Embryonic facial prominence (tissue), 1 donor: ENCODE measurements around the gene TRIM24.
"Not testable (repeated sequence)": the region's sequence is repeated elsewhere in the genome, so short reads cannot be mapped to it uniquely, and the experiment has no call there.

Source experiments
- DNase-seq: peaks from one replicate; pipeline ENCODE4 v3.0.0-alpha.2; 2016; ENCODE audit errors: extremely low spot score

The TRIM24 gene

GRCh38 chr7:138460649-138461607 lies 869 bp downstream of the TRIM24 start:
- DNase-seq: peak; percentile 36

GRCh38 chr7:138463291-138463618 lies 3.2 kb downstream of the TRIM24 start:
- not testable (repeated sequence) for DNase-seq

DNA sequence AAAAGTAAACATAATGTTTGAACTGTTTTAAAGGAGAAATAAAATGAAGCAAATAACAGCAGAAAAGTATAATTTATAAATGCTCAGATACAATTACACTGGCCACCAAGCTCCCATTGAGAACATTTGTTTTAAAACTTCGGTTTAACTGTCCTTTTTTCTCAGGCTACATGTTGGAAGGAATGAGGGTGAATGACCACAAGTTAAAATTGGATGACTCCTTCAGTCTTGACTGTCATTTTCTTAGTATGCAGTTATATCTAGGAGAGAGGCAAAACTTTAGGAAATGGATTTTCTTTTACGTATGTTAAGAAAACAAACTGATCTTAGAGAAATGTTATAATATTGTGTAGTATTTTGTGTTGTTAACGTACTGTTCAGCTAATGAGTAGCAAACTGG lies 5.0 kb downstream of the TRIM24 start:
- DNase-seq: no peak

DNA sequence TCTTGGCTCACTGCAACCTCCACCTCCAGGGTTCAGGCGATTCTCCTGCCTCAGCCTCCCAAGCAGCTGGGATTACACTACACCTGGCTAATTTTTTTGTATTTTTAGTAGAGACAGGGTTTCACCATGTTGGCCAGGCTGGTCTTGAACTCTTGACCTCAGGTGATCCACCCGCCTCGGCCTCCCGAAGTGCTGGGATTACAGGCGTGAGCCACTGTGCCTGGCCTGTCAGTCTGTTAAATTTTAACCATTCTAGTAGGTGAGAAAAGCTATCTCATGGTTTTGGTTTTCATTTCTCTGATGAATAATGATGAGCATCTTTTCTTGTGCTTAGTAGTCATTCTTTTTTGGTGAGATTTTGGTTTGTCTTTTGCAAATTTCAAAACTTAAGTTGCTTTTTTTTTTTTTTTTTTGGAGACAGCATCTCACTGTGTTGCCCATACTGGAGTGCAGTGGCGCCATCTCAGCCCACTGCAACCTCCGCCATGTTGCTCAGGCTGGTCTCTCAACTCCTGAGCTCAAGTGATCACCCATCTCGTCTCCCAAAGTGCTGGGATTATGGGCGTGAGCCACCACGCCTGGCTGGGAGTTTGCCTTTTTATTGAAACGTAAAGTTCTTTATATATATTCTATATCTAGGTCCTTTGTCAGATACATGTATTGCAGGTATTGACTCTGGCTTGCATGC lies 6.2 kb downstream of the TRIM24 start:
- DNase-seq: not testable (repeated sequence)

GRCh38 chr7:138468244-138469123 lies 8.4 kb downstream of the TRIM24 start:
- DNase-seq: no peak

DNA sequence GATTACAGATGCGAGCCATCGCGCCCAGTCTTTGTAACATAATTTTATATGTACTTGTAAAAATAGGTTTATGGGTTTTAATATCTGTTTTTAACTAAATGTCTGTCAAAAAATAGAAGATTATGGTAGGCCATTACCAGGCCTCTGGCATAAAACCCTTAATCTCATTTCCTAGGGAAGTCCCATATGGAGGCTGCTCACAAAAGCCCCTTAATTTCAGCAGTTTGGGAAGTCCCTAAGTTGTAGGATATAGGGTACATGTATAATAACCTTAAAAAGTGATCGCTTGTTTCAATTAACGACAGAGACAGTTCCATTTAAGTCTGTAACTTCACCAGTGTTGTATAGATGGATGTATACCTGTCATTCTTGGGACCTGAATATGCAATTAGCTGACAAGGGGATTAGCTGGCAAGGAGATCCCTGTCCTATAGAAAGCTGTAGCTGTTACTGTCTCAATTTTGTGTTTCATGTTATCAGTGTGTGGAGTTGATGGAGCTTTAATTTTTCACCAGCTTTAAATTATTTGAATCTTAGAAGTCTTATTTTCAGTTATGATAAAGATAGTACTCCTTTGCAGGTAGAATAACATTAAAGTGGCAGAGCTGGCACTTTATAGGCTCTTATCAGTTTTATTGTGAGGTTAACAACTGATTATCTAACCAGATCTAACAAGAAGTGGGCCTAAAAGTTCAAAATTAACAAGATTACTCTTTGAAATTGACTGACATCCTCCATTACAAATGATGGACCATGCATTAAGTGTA lies 10.5 kb downstream of the TRIM24 start:
- no peak for DNase-seq

DNA sequence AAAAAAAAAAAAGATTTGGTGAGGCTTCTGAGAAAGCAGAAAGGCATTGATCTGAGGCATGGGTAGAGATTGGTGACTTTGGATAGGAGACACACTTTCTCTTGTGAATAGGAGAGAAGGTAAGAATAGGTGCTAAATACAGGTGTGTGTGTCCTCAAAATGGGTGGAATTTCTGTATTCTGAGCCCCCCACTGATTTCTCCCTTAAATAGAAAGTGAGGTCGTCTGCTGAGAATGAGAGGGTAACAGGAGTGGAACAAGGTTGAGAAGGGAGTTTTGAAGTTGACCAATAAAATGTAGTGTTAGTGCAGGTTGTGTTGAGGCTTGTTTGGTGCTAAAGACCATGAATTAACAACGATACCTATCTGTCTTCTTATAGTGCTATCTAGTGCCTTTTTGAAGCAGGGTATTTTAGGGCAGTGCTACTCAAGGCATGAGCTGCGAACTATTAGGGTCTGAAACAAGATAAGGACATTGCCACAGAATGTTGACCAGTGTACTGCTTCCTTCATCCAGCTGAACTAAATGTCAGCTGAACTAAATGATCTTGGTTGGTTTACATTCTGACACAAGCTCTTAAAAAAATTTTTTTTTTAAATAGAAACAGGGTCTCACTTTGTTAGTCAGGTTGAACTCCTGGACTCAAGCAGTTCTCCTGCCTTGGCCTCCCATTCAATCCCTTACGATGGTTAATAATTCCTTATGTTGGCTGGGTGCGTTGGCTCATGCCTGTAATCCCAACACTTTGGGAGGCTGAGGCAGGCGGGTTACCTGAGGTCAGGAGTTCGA lies 12.4 kb downstream of the TRIM24 start:
- DNase-seq: no peak

DNA sequence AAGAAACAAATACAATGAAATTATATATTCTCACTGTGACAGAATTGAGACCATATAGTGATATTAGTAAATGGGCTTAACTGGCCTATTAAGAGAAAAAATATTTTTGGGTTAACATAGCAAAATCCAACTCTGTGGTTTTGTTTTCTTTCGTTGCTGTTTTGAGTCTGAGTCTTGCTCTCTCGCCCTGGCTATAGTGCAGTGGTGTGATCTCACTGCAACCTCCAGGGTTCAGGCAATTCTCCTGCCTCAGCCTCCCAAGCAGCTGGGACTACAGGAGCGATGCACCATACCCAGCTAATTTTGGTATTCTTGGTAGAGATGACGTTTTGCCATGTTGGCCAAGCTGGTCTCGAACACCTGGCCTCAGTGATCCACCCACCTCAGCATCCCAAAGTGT lies 15.3 kb downstream of the TRIM24 start:
- no peak for DNase-seq

DNA sequence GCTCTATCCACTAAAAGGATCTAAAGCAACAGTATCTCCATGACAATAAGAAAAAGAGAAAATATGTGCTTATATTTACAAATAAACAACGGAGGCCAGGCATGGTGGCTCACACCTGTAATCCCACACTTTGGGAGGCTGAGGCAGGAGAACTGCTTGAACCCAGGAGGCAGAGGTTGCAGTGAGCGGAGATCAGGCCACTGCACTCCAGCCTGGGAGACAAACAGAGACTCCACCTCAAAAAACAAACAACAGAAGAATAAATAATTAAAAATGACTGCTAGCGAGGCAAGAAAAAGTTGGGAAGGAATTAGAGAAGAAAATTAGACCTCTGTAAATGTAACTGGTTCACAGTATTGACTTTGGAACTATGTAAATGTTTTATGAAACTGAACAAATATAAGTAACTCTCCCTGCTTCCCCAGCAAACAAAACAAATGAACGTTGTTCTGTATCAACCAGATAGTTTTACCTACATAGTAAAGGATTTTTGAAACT lies 17.1 kb downstream of the TRIM24 start:
- no peak for DNase-seq

- no peak for DNase-seq
These were observed 17.5 kb downstream of the TRIM24 start for GRCh38 chr7:138477581-138477980.

DNA sequence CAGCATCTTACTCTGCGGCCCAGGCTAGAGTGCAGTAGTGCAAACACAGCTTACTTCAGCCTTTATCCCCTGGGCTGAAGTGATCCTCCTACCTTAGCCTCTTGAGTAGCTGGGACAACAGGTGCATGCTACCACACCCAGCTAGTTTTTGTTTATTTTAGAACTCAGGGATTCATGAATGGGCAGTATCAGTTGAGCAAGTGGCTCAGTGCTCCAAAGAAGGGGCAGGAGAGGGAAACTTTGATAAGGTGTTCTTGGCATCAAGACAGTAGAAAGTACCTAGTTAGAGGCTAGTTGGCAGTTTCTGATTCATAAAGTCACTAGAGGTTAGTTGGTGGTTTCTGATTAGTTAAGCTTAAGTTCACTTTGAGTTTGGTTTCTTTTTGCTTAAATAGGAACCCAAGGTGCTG lies 18.4 kb downstream of the TRIM24 start:
- no peak for DNase-seq

GRCh38 chr7:138480527-138480926 lies 20.5 kb downstream of the TRIM24 start:
- no peak for DNase-seq

- DNase-seq: no peak
These were observed 21.7 kb downstream of the TRIM24 start for GRCh38 chr7:138481447-138482380.

DNA sequence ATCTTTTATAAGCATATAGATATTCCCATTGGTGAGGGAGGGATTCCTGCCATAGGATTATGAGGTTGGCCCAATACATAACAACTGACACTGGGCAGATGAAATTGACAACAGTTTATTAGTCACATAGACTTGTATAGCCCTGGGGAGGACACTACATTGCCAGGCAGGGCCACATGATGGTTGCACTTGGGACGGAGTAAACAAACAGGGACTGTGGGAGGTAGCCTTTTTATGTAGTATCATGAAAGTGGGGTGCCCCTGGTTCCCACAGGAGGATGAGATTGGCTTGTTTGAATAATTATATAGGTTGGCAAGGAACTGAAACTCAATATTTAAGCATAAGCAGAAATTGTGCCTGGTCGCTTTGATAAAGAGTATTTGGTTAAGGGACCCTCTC lies 23.5 kb downstream of the TRIM24 start:
- DNase-seq: no peak

DNA sequence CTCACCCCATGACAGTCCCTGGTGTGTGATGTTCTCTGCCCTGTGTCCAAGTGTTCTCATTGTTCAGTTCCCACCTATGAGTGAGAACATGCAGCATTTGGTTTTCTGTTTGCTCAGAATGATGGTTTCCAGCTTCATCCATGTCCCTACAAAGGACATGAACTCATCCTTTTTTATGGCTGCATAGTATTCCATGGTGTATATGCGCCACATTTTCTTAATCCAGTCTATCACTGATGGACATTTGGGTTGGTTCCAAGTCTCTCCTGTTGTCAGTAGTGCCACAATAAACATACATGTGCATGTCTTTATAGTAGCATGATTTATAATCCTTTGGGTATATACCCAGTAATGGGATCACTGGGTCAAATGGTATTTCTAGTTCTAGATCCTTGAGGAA lies 25.4 kb downstream of the TRIM24 start:
- not testable (repeated sequence) for DNase-seq

GRCh38 chr7:138489139-138489538 lies 29.1 kb downstream of the TRIM24 start:
- DNase-seq: not testable (repeated sequence)

DNA sequence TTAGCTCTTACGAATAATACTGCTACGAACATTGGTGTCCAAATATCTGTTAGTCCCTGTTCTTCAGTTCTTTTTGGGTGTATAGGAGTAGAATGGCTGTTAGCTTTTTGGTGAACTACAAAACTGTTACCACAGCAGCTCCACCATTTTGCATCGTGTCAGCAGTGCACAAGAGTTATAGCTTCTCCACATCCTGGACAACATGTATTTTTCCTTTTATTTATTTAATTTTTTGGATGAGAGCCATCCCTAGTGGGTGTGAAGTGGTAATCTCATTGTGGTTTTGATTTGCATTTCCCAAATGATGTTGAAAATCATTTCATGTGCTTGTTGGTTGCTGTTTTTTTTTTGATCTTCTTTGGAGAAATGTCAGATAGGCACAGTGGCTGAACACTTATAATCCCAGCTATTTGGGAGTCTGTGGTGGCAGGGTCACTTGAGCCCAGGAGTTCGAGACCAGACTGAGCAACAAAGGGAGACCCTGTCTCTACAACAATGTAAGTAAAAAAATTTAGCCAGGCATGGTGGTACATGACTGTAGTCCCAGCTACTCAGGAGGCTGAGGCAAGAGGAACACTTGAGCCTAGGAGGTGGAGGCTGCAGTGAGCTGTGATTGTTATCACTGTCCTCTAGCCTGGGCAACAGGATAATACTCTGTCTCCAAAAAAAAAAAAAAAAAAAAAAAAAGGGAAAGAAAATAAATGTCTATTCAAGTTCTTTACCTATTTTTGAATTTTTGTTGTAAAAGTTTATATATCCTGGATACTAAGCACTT lies 31.7 kb downstream of the TRIM24 start:
- no peak for DNase-seq

GRCh38 chr7:138492423-138492822 lies 32.4 kb downstream of the TRIM24 start:
- no peak for DNase-seq
